GM19463 (cell line): ENCODE measurements around the gene PAAF1.

Experiments
- ATAC-seq: cut with Tn5 transposase; IDR thresholded peaks from one replicate; pipeline ENCODE4 v1.9.1; 2021; ENCODE audit warnings: mild to moderate bottlenecking, moderate library complexity; ENCODE audit not compliant: unreplicated experiment

The PAAF1 gene

DNA sequence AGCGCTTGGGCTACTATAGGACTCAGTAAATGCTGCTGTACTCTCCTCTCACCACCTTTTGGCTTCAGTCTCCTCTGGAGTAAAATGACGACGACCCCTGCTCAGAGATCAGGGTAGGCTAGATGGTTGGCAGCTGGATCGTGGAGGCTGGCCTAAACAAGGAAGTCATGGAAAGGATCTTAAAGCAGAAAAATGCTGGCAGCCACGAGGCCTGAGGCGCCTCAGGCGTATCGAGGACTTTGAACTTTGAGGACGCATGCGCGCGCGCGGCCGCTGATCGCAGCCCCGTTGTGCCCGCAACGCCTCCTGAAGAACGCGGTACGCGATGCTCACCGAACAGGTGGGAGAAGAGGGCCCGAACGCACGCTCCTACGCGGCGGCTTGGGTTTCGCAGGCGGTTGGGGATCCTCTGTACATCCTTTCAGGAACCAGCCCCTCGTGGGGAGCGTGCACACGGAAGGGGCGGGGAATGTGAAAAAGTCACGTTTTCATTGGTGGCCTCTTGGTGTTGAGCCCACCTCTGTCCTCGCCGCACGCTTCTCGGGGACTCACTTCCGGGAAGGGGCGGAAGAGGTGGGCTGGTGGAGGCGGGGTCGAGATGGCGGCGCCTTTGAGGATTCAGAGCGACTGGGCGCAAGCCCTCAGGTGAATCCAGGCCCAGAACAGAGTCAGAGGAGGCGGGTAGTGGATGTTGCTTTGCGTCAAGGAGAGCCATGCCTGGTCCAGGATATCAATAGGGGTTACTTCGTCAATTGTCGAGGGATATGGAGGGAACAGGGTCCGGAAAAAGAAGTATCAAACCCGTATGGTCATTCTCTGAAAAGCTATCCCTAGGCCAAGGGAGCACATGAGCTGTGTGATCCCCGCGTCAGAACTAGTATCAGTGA lies at the start of gene PAAF1, which contains the start of gene COA4:
Gene PAAF1, plus strand, starts transcription at position 576 of the 887 bp plus-strand sequence. Its CDS starts 23 bp downstream, at position 599.
Gene COA4, minus strand, starts transcription at position 423 of the 887 bp plus-strand sequence. CDS start 3,468 bp downstream, outside the sequence.
- ATAC-seq = peak; percentile 98

DNA sequence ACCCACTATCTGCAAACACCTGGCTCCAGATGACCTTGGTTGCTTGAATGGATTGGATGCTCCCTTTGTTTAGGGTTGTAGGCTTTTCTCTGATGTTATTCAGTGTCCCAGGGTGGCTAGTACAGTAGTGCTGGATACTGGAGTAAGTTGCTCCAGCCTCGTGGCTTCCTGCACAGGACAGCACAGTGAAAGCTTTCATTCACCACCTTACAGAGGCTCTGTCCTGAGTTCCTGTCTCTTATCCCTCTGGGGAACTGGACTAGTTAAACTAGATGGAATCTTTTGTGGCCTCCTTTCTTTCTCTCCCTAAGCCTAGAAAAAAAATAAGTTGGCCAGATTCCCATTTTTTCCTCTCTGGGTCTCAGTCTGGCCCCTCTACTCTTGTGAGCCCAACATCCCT lies 46.5 kb upstream of the PAAF1 start:
- no peak for ATAC-seq

DNA sequence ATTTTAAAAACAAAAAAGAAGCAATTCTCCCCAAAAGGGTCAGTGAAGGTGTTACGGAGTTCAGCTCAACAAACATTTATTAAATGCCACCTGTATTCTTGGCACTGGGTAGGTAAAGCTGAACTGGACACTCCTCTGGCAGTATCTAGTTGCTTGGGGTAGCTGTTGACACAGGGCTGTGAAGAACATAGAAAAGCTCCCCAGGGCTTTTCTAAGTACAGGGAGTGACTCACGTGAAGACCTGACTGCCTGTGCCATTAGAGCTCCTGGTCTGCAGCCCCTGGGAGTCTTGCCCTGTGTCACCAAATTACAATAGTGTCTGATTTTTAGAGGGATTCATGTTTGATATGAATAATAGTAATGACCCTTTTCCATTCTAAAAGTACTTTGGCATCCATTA lies 43.7 kb upstream of the PAAF1 start:
- ATAC-seq = no peak

DNA sequence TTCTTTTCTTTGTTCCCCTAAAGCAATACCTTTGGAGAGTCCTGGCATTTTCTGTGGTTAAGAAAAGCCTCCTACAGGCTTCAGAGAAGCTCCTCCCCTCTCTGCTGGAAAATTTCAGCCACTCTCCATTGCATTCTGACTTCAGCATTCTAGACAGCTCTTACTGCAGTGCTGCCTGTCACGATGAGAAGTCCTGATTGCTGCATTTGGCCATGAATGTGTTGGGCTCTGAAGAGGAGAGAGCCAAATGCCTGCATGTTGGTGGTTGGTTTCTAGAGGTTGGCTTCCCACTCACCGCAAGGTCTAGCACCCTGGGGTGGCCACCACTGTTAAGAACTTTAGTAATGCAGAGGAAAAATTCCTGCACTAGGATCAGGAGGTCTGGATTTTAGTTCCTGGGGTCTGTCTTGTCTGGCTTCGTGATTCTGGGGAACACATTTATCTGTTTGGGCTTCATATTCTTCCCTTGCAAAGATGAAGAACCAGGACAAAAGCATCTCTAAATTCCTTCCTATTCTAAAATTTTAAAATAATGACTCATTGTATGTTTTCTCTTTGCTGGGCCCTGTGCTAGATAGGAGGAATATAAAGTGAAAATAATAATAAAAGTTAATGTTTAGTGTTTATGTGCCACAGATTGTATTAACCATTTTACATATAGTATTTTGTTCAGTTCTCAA lies 38.2 kb upstream of the PAAF1 start:
- ATAC-seq = no peak

- no peak for ATAC-seq
Observed at GRCh38 chr11:73839123-73839457, 37.7 kb upstream of the PAAF1 start.

- no peak for ATAC-seq
Observed at GRCh38 chr11:73851046-73851764, 25.6 kb upstream of the PAAF1 start.

- ATAC-seq = no peak
Observed at GRCh38 chr11:73852049-73852448, 24.8 kb upstream of the PAAF1 start.

DNA sequence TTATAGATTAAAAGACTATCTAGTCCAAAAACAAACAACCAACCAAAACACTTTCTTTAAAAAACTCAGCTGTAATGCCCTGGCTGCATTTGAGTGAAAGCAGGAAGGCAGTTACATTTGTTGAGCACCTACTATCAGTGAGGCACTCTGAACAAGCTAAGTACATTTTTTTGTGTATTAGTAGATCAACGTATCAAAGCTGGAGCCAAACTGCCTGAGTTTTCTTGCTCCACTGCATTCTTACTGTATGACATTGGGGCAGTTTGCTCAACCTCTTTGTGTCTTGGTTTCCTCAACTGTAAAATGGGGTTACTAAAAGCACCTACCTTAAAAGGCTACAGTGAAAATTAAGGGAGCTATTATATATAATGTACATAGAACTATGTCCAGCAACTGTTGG lies 22.1 kb upstream of the PAAF1 start:
- ATAC-seq = no peak

DNA sequence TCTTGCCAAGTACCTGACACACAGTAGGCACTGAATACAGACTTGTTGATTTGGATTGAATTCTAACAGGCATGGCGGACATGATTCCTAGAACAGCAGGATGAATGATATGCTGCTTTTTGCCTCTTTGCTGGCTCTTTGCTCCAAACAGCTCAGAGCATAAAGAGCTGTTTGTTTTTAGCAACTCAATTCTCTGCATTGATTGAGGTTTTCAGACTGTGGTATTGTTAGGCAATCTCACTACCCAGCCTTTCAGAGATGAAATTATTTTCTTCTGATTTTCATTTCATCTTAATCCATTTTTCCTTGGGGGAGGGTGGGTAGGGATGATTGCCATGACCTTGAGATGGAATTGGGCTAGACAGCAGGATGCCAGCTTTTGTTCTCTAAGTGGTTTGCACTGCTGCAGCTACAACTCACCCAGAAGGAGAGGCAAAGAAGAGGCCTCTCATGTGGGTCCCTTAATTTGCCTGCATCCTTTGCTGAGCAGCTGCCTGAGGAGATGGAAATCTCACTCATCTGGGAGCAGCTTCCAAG lies 20.7 kb upstream of the PAAF1 start:
- no peak for ATAC-seq

DNA sequence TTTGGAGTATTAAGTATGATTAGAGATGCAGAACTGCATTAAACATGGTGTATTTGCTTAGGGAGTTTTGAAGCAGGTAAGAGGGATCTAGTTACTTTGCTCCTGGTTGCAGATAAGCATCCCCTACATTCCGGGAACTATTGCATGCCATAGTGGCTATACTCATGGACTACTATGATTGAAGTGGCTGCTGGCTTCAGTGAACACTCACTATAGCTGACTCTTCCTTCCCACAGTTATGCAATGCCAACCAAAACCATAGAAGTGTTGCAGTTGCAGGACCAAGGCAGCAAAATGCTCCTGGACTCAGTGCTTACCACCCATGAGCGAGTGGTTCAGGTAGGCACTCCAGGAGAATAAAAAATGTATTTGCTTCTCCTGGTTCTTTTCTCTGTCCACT lies 17.1 kb upstream of the PAAF1 start:
- no peak for ATAC-seq

GRCh38 chr11:73860202-73860601 lies 16.6 kb upstream of the PAAF1 start:
- ATAC-seq = no peak

- no peak for ATAC-seq
Observed at GRCh38 chr11:73862986-73863385, 13.8 kb upstream of the PAAF1 start.

DNA sequence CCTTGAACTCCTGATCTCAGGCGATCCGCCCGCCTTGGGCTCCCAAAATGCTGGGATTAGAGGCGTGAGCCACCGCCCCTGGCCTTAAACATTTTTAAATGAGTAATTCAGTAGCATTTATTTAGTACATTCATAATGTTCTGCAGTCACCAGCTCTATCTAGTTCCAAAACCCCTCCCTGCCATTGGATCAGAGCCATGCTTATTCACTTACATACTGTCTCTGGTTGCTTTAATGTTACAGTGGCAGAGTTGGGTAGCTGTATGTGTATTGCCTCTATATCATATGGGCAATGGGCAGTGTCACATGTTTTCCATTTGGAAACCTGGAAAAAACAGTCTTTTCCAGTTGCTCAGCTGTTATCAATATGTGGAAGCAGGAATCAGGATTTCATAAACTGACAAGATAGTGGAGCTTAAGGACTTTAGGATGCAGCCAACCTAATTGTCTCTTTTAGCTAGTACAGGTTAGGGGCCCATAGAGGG lies 10.7 kb upstream of the PAAF1 start:
- no peak for ATAC-seq

DNA sequence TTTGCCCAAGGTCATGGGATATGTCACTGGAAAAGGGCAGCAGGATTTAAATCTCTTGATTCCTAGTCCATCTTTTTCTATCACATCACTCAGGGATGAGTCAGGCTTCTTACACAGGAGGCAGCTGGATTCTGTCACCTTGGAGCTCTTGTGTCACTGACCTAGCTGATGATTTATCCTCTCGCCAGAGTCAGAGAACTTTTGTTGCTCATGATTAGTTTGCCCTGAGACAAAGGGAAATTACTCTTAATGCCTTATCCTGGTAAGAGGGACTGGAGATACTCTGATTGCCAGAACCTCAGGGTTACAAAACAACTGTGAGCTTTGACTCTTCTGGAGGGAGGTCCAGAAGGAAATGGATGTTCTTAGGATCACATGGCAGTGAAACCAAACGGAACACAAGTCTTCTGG lies 10.2 kb upstream of the PAAF1 start:
- no peak for ATAC-seq

DNA sequence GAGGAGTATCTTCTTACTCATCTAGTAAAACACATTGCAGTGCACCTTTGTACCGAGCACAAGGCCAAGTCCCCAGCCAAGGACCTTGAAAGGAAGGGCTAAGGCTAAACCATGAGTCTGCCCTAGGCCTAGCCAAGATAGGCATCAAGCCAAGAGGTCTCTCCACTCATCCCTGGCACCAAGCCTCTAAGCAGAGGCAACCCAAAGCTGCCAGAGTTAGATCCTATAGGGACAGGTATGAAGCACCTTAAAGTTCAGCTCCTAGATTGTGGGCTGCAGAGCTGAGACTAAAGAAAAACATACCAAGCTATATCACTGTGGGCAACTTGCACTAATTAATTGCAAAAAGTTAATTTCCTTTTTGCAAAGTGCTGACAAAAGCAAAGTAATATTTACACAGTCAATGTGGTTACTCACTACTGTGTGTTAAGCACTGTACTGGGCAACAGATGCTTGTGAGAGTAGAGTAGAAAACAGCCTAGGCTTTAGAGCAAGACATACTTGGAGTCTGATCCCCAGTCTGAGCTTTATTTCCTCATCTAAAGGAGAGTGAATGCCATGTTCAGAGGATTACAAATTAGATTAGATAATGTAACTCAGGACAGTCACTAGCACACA lies 7.4 kb upstream of the PAAF1 start:
- no peak for ATAC-seq

GRCh38 chr11:73870261-73870660 lies 6.5 kb upstream of the PAAF1 start:
- ATAC-seq = no peak

- no peak for ATAC-seq
Observed at GRCh38 chr11:73872749-73873357, 3.9 kb upstream of the PAAF1 start.

GRCh38 chr11:73875380-73875779 lies 1.4 kb upstream of the PAAF1 start:
- ATAC-seq = no peak

- no peak for ATAC-seq
Observed at GRCh38 chr11:73875840-73876239, 959 bp upstream of the PAAF1 start.

DNA sequence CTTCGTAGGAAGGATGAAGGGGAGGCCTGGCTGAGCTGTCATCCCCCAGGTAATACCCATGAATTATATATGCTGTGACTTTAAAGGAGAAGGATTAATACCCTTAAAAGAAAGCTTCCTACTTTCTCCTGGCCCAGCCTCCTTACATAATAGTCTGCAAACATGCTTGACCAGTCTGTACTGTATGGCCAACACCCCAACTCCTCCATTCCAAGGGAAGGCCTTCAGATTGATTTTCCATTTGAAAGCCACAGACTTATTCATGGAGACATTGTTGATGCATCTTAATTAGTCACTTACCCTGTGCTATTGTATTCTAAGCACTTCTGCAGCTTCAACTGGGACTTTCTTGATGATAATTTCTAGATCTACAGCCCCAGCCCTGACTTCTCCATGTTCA lies 2.0 kb downstream of the PAAF1 start:
- ATAC-seq = no peak
